H1 (cell line): ENCODE data around the gene KLHL8. TPM values are rescaled to one million over a fixed set of nuclear protein-coding genes. Genes with fewer than 3 reads are reported as not detected.

Source experiments
- EGR1 ChIP-seq: IDR thresholded peaks from 2 replicates; pipeline ENCODE4 v1.6.1; 2011; ENCODE audit warnings: low read depth, low read length, borderline replicate concordance
- EZH2 ChIP-seq: fragments of 200-600 bp; sonication (generic); IDR thresholded peaks from 2 replicates; pipeline ENCODE4 v1.7.1; 2012; ENCODE audit warnings: low read depth, mild to moderate bottlenecking, moderate library complexity, low read length, inconsistent platforms; ENCODE audit not compliant: severe bottlenecking
- HDAC2 ChIP-seq, 2 experiments: fragments of 300-600 bp in 1 of 2; sonication (generic) in 1 of 2; IDR thresholded peaks; 2 replicates each; pipeline ENCODE4 v1.6.1; 2011 to 2012; ENCODE audit warnings: low read depth in 2 of 2, low read length in 2 of 2, mild to moderate bottlenecking in 2 of 2, moderate library complexity in 2 of 2, borderline replicate concordance in 1 of 2, inconsistent platforms in 1 of 2
- SIN3A ChIP-seq, 2 experiments: IDR thresholded peaks in 1 of 2; conservative IDR thresholded peaks in 1 of 2; 2 replicates each; pipeline ENCODE4 v1.6.1; 2011 to 2012; ENCODE audit warnings: low read length in 2 of 2, improper control_type of control experiment in 1 of 2, low read depth in 1 of 2, mild to moderate bottlenecking in 1 of 2
- SIX5 ChIP-seq: IDR thresholded peaks from 2 replicates; pipeline ENCODE4 v1.6.1; 2011; ENCODE audit warnings: mild to moderate bottlenecking, low read depth, low read length
- TEAD4 ChIP-seq: IDR thresholded peaks from 2 replicates; pipeline ENCODE4 v1.6.1; 2012; ENCODE audit warnings: low read depth, low read length, inconsistent platforms, mixed read lengths
- polyA plus RNA-seq, 7 experiments: library from polyadenylated mRNA; depleted of rRNA in 3 of 7; stranded (reverse) in 5 of 7; unstranded in 2 of 7; fragments of >200 nt in 5 of 7; fragments of 200-250 nt in 2 of 7; gene quantifications; 1 replicate in 5 of 7; 2 replicates in 1 of 7; 4 replicates in 1 of 7; pipeline versions ENCODE4 v1.2.1 to v1.2.3, GENCODE V29; 2011 to 2013; ENCODE audit warnings: missing spikeins in 2 of 7, mixed read lengths in 2 of 7
- total RNA-seq: library from RNA; stranded (reverse); fragmentation: NEBNext Ultra II Directional; extraction: Animal tissue kit (Norgen Biotek cat#: 25700); gene quantifications from 2 replicates; pipeline ENCODE4 v1.2.1, GENCODE V29; 2021
- TF ChIP-seq, protein P1 (sequence below): fragments of 300-600 bp; sonication (generic); IDR thresholded peaks from 2 replicates; pipeline ENCODE4 v1.7.1; 2012; ENCODE audit warnings: low read length, moderate library complexity, mild to moderate bottlenecking, inconsistent platforms; ENCODE audit not compliant: insufficient replicate concordance

Gene KLHL8
- total and polyA plus RNA-seq, 2 of the 8 experiments (the other 6 are each of a cell fraction or from before 2014, with no cell fraction given) = 0.94 to 8.1 TPM

DNA sequence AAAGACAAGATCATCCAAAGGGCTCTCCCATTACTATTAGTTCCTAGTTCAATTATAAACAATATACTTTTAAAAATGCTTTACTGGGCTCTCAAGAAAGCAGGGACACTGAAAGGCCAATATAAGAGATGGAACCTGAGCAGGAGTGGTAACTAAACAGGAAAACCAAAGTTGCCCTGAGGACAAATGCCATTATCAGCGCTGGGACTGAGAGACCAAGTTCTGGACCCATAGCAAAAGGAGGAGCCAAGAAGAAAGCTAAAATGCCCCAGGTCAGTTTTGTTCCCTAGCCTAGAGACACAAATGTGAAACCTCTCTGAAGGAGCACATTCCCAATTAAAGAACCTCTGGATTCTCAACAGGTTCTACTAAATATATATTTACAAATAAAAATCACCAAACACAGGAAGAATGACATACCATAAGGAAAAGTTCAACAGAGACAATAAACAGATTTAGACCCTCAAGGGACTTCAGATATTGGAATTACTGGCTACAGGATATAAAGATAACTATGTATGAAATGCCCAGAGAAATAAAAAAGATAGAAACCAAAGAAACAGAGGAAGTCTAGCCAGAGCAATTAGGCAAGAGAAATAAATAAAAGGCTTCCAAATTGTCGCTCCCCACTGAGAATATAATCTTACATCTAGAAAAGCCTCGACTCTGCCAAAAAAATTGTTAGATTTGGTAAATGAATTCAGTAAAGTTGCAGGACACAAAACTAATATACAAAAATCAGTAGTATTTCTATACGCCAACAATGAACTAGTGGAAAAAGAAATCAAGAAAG lies 67.1 kb downstream of the KLHL8 start (continued):
- TF ChIP-seq, protein P1, sequence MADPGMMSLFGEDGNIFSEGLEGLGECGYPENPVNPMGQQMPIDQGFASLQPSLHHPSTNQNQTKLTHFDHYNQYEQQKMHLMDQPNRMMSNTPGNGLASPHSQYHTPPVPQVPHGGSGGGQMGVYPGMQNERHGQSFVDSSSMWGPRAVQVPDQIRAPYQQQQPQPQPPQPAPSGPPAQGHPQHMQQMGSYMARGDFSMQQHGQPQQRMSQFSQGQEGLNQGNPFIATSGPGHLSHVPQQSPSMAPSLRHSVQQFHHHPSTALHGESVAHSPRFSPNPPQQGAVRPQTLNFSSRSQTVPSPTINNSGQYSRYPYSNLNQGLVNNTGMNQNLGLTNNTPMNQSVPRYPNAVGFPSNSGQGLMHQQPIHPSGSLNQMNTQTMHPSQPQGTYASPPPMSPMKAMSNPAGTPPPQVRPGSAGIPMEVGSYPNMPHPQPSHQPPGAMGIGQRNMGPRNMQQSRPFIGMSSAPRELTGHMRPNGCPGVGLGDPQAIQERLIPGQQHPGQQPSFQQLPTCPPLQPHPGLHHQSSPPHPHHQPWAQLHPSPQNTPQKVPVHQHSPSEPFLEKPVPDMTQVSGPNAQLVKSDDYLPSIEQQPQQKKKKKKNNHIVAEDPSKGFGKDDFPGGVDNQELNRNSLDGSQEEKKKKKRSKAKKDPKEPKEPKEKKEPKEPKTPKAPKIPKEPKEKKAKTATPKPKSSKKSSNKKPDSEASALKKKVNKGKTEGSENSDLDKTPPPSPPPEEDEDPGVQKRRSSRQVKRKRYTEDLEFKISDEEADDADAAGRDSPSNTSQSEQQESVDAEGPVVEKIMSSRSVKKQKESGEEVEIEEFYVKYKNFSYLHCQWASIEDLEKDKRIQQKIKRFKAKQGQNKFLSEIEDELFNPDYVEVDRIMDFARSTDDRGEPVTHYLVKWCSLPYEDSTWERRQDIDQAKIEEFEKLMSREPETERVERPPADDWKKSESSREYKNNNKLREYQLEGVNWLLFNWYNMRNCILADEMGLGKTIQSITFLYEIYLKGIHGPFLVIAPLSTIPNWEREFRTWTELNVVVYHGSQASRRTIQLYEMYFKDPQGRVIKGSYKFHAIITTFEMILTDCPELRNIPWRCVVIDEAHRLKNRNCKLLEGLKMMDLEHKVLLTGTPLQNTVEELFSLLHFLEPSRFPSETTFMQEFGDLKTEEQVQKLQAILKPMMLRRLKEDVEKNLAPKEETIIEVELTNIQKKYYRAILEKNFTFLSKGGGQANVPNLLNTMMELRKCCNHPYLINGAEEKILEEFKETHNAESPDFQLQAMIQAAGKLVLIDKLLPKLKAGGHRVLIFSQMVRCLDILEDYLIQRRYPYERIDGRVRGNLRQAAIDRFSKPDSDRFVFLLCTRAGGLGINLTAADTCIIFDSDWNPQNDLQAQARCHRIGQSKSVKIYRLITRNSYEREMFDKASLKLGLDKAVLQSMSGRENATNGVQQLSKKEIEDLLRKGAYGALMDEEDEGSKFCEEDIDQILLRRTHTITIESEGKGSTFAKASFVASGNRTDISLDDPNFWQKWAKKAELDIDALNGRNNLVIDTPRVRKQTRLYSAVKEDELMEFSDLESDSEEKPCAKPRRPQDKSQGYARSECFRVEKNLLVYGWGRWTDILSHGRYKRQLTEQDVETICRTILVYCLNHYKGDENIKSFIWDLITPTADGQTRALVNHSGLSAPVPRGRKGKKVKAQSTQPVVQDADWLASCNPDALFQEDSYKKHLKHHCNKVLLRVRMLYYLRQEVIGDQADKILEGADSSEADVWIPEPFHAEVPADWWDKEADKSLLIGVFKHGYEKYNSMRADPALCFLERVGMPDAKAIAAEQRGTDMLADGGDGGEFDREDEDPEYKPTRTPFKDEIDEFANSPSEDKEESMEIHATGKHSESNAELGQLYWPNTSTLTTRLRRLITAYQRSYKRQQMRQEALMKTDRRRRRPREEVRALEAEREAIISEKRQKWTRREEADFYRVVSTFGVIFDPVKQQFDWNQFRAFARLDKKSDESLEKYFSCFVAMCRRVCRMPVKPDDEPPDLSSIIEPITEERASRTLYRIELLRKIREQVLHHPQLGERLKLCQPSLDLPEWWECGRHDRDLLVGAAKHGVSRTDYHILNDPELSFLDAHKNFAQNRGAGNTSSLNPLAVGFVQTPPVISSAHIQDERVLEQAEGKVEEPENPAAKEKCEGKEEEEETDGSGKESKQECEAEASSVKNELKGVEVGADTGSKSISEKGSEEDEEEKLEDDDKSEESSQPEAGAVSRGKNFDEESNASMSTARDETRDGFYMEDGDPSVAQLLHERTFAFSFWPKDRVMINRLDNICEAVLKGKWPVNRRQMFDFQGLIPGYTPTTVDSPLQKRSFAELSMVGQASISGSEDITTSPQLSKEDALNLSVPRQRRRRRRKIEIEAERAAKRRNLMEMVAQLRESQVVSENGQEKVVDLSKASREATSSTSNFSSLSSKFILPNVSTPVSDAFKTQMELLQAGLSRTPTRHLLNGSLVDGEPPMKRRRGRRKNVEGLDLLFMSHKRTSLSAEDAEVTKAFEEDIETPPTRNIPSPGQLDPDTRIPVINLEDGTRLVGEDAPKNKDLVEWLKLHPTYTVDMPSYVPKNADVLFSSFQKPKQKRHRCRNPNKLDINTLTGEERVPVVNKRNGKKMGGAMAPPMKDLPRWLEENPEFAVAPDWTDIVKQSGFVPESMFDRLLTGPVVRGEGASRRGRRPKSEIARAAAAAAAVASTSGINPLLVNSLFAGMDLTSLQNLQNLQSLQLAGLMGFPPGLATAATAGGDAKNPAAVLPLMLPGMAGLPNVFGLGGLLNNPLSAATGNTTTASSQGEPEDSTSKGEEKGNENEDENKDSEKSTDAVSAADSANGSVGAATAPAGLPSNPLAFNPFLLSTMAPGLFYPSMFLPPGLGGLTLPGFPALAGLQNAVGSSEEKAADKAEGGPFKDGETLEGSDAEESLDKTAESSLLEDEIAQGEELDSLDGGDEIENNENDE = no peak
- TF ChIP-seq EGR1 = no peak
- no peak for TF ChIP-seq SIN3A (conservative IDR thresholded peaks at IDR 0.05 in 1 of 2, IDR thresholded peaks at IDR 0.05 in 1 of 2; ENCODE audit: low read depth in 1 of 2, low read length in 2 of 2)
- no peak for TF ChIP-seq SIX5
- TF ChIP-seq EZH2 = no peak
- no peak for TF ChIP-seq HDAC2 (IDR thresholded peaks at IDR 0.05; ENCODE audit: borderline replicate concordance in 1 of 2, low read depth in 2 of 2, low read length in 2 of 2)
- no peak for TF ChIP-seq TEAD4
